C4-2B (cell line): Measurements from ENCODE around the gene CYP3A5.

Experiments
- ZFX ChIP-seq: fragments of 450-650 bp; IDR thresholded peaks from 2 replicates; pipeline ENCODE4 v1.6.1; 2017
- TF ChIP-seq, protein P1 (sequence below): fragments of 450-650 bp; conservative IDR thresholded peaks from 2 replicates; pipeline ENCODE4 v1.5.1; 2017; ENCODE audit warnings: mild to moderate bottlenecking

DNA sequence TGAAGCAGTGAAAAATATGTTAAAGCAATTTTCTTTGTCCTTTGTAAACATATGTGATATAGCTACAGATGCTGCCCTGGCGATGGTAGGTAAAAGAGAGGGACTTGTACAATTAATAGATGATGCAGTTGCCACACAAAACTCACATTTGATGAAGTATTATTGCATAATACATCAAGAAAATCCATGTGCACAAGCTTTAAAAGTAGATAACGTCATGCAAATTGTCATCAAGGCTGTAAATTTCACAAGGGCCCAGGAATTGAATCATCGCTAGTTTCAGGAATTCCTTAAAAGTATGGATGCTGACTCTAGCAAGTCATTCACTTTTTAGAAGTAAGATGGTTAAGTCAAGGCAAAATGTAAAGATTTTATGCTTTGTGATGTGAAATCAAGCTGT is 10.0 kb downstream of the CYP3A5 start:
- TF ChIP-seq, protein P1, sequence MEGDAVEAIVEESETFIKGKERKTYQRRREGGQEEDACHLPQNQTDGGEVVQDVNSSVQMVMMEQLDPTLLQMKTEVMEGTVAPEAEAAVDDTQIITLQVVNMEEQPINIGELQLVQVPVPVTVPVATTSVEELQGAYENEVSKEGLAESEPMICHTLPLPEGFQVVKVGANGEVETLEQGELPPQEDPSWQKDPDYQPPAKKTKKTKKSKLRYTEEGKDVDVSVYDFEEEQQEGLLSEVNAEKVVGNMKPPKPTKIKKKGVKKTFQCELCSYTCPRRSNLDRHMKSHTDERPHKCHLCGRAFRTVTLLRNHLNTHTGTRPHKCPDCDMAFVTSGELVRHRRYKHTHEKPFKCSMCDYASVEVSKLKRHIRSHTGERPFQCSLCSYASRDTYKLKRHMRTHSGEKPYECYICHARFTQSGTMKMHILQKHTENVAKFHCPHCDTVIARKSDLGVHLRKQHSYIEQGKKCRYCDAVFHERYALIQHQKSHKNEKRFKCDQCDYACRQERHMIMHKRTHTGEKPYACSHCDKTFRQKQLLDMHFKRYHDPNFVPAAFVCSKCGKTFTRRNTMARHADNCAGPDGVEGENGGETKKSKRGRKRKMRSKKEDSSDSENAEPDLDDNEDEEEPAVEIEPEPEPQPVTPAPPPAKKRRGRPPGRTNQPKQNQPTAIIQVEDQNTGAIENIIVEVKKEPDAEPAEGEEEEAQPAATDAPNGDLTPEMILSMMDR, result no peak
- no peak for TF ChIP-seq ZFX
